Measurements from ENCODE around the gene PAK2. TPM values are rescaled to one million over a fixed set of nuclear protein-coding genes. Genes with fewer than 3 reads are reported as not detected.

PAK2 gene
- total RNA-seq, 1 experiment from 2014 or later = 69.6 TPM

- Histone ChIP-seq H3K27ac (ENCODE audit: low read depth, low read length) (no peak overlapping the region), H3K4me1 (ENCODE audit: control insufficient read depth in 1 of 2, insufficient read depth in 2 of 2, low read length in 2 of 2) (no peaks in the 10 kb centered on the region), H3K9ac (ENCODE audit: low read length) (no peak overlapping the region), H3K9me2 (ENCODE audit: insufficient read depth) (no peaks in the 10 kb centered on the region), H2AFZ (ENCODE audit: low read depth, low read length, poor library complexity, severe bottlenecking) (no peak overlapping the region), H3K36me3 (ENCODE audit: control insufficient read depth in 1 of 2, insufficient read depth in 2 of 2, low read length in 2 of 2) (peaks cover 10 to 16% of the 10 kb centered on the region in 2 experiments; a peak in 3 of 4 replicates), H3K27me3 (ENCODE audit: insufficient read depth, low read length) (no peaks in the 10 kb centered on the region), H3K4me3 (replicated peaks in 1 of 2; ENCODE audit: low read depth in 1 of 2, low read length in 2 of 2) (no peak overlapping the region), H4K20me1 (ENCODE audit: insufficient read depth) (no peaks in the 10 kb centered on the region; the same call in 1 of the 2 replicates), H3K79me2 (ENCODE audit: insufficient read depth, low read length) (peaks cover 28% of the 10 kb centered on the region; the same call in 1 of the 2 replicates), H3K9me3 (ENCODE audit: control insufficient read depth in 1 of 2, insufficient read depth in 1 of 2, low read depth in 1 of 2, low read length in 2 of 2) (no peaks in the 10 kb centered on the region), H3K4me2 (ENCODE audit: low read length) (no peak overlapping the region)
- no TSS peak for BruUV-seq (replicated peaks)
- intact Hi-C loops (cut with micrococcal nuclease) = no loop called here
- no peak for TF ChIP-seq EZH2phosphoT487 (IDR thresholded peaks at IDR 0.05; ENCODE audit: borderline replicate concordance)
- TF ChIP-seq SIN3A (IDR thresholded peaks at IDR 0.05; ENCODE audit: low read depth) = no peak
- TF ChIP-seq REST (IDR thresholded peaks at IDR 0.05; ENCODE audit: low read depth) = no peak
- no peak for TF ChIP-seq TCF7L2 (IDR thresholded peaks at IDR 0.05; ENCODE audit: borderline replicate concordance, extremely low read depth, insufficient read depth, insufficient read length)
- ChIA-PET RAD21 (ENCODE audit: low non-redundant PET in 1 of 2, low total read pairs in 2 of 2, uncharacterized antibody in 2 of 2, unreplicated experiment in 2 of 2) (no interaction called here), CTCF (no interaction called here), POLR2A (no interaction called here)
- DNase-seq (ENCODE audit: low read depth, low spot score) (no peak), ATAC-seq (no peak)
Measured at GRCh38 chr3:196800742-196801434, 61.2 kb downstream of the PAK2 start.

Data from HCT116 (cell line).